Activated gamma-delta T cell treated with Interleukin-2 at 50 U/mL for 16 hours (primary cell): ENCODE data around the gene STAT6.
"Not testable (repeated sequence)": the region's sequence is repeated elsewhere in the genome, so short reads cannot be mapped to it uniquely, and the experiment has no call there.

Source experiments
- DNase-seq: peaks from one replicate; pipeline ENCODE4 v3.0.0-alpha.2; 2020

STAT6 gene

DNA sequence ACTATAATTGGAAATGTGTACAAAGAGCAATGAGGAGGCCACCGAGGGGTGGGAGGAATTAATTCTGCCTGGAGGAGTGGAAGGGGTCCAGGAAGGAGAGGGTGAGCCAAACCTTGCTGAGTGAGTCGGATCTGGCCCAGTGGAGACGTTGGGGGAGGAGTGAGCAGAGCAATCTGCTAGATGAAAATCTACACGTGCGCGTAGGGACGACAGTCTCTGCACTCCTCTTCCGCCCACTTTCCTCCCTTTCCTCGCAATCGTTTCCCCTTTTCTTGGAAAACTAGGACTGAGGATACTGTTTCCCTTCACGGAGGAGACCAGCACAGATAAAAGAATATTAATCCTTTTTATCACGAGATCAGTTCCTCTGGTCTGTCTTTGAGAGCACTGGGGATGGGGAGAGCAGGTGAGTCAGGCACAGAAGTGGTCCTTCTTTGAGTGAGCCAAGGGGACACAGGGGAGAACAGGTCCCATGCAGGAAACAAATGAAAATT lies 25.1 kb downstream of the STAT6 start:
- no peak for DNase-seq

DNA sequence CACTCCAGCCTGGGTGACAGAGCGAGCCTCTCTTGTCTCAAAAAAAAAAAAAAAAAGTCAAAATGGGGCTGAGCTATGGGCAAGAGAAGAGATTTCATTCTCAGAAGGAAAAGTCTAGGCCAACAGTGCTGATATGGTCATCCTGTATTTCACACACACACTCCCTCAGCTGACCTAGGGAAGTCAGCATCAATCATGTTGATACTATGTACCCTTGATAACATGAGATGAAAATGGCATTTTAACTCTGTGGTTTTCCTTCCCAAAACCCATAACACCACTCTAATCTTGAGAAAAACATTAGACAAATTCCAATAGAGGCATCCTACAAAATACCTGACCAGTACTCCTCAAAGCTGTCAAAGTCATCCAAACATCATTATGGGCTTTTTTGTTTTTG lies 30.3 kb downstream of the STAT6 start:
- no peak for DNase-seq

DNA sequence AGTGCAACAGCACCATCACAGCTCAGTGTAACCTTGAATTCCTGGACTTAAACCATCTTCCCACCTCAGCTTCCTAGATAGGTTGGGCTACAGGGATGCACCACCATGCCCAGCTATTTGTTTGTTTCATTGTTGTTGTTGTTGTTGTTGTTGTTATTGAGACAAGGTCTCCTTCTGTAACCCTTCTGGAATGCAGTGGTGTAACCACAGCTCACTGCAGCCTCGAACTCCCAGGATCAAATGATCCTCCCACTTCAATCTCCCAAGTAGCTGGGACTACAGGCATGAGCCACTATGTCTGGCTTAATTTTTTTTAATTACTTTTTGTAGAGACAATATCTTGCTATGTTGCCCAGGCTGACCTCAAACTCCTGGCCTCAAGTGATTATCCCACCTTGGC lies 31.3 kb downstream of the STAT6 start:
- DNase-seq = no peak

DNA sequence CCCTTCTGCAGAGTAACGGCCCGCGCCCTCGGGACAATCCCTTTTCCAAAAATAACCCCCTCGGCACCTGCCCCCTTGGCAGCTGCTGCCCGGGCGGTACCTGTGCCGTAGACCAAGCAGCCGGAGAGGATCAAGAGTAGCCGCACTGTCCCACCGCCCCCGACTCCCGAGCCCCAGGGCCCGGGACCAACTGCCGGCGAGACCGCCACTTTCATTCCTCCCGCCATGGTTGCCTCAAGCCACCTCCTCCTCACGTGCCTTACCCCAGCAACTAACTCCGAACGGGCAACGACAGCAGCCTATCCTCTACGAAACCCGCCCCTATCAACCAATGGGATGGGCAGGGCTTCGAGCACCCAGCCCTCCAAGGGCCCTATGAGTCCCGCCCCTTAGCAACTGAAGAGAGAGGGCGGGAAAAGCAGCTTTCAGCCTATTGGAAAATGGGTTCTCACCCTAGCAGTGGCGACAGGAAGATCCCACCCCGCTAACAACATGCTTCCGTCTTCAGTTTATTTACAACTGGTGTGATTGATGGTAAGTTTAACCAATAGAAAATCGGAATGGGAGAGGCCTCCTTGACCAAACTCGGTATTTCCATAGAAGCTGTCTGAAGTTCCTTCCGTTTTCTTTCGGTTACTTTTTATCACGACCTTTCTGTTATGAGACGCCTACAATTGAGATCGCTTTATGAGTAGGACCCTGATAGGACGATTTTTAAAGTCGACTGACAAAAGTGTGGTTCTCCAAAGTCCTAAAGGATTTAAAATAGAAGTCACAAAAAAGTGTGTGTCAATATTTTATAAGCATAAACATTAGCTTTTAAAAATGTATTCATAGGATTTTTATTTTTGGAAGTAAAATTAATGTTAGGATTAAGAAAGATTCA lies 32.4 kb downstream of the STAT6 start, which contains the start of gene NEMP1:
Gene NEMP1 (minus strand): TSS at position 273 of the 886 bp plus-strand sequence. CDS start 46 bp downstream, at position 227.
- DNase-seq = peak; percentile 95

GRCh38 chr12:57073566-57074450 lies 37.4 kb downstream of the STAT6 start:
- not testable (repeated sequence) for DNase-seq

GRCh38 chr12:57072661-57073060 lies 38.5 kb downstream of the STAT6 start:
- DNase-seq = no peak

DNA sequence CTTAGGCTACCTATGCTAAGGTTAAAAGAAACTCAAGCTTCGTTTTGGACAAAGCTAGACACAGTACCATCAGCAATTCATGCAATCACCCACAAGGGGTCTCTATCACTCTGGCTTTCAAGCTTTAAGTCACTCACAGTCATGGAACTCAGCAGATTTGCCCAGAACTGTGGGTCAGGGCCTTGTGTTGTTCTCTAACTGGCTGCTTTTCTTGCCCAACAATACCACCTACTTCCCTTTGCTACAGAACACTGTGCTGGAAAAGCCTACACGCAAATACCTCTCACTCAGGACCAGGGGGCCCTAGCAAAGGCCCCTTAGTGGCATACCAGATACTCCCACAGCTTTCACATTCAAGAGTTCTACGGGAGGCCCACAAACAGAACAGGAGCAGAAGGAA lies 41.6 kb downstream of the STAT6 start:
- DNase-seq = peak; percentile 57

GRCh38 chr12:57066245-57066644 lies 44.9 kb downstream of the STAT6 start:
- no peak for DNase-seq

DNA sequence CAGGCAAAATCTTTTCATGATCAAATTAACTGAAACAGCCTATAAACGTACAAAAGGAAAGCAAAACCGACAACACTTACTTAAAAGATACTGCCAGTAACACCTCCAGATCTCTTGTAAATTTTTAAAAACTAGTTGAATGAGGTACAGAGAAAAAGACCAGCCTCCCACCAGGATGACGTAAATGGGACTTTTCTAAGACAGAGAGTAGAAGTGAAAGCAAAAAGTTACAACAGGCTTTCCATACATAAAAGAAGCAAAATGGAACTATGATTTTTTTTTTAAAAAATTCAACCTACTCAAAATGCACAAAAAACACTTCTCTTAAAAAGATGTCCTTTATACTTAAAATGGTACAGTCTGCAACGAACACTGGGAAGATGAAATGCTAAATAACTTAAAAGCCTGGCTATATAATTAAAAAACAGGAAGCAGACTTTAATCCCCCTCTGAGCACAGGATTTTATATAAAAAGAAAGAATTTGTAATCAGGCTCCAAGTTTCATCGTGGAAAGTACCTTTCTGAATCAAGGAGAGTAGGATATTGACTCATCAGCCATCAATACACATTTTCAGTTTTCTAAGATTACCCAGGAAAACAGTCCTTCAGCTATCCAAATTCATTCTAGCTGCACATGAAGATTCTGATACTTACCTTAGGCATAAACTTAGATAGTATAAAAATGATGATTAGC lies 47.0 kb downstream of the STAT6 start:
- no peak for DNase-seq

DNA sequence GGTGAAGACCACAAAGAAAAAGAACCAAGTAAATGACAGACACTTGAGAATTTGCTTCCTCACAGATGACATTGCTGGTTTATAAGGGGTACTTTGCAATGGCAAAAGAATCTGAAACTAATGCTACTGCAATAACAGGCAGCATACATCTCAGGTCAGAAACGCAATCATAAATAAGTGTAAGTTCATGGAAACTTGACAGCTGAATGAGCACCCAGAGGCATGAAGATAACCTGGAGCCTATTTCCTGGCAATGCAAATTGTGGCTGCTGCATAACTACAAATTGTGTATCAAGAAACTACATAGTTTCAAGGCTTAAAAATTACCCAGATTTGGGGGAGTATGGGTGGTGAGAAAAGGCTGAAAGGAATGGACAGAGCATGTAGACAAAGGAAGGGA lies 52.7 kb downstream of the STAT6 start:
- no peak for DNase-seq

GRCh38 chr12:57057067-57057751 lies 54.0 kb downstream of the STAT6 start:
- DNase-seq = no peak

- DNase-seq = no peak
Observed at GRCh38 chr12:57055824-57056223, 55.3 kb downstream of the STAT6 start.

- DNase-seq = not testable (repeated sequence)
Observed at GRCh38 chr12:57053901-57054300, 57.3 kb downstream of the STAT6 start.

- DNase-seq = not testable (repeated sequence)
Observed at GRCh38 chr12:57053146-57053545, 58.0 kb downstream of the STAT6 start.

DNA sequence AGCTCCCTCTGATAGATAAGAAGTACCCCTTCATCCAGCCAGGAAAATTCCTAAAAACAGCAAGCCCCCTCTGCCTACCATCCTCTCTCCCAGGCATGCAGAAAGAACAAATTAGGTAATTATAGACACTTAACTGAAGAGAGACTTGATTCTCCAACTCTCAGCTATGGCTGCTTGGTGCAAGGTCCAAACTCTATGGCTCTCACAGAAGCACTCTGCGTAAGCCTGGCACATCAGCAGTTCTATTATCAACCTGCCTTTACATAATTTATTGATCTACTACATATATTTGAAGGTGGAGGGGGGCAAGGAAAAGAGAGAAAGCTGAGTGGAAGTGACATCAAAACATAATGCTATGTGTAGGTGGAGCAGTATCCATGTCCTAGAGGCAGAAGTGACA lies 60.2 kb downstream of the STAT6 start:
- DNase-seq = no peak

GRCh38 chr12:57049890-57050289 lies 61.3 kb downstream of the STAT6 start, which contains the start of gene MYO1A:
MYO1A (minus strand) TSS chr12:57050129; CDS start chr12:57048323, 1,806 bp downstream.
- DNase-seq = no peak

DNA sequence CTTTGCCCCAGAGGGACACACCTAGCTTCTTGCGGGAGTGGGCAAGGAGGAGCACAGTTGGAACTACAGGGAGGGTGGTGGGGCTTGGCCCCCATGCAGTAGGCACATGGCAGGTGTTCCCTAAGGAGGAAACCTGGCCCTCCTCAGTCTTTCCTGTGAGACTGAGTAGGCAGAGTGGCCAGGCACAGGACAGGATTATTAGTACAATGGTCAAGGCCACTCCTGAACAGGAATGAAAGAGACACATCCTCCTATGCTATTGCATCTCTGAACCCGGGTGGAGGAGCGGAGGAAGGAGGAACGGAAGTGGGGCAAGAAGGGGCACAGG lies 62.1 kb downstream of the STAT6 start:
- DNase-seq = no peak

DNA sequence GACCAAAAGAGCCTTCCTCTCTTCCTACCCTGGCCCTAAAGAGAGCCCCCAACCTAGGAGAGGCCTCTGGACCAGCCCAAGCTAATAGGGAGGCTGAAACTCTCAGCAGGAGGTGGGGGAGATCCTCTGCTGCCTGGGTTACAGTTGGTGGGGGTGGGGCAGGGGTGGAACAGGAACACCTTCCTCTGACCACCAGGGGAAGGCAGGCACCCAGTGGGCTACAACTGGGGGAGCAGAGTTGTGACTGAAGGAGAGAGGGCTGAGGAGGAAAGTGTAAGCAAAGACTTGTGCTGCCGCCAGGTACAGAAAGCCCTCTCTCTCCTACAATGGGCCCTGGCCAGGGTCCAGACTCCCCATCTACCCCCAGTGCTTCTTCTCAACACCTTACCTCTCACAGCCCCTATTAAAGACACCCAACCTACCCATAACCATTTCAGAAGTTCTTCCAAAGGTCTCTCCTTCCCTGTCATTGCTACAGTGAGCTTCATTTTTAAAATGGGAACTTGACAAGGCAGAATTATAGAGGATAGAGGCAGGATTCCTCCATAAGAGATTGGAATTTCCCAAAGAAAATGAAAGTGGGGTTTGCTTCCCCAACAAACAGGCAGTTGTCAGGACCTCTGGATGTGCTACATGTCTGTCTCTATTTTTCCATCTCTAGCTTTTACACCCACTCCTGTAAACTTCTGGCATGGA lies 62.6 kb downstream of the STAT6 start:
- no peak for DNase-seq

DNA sequence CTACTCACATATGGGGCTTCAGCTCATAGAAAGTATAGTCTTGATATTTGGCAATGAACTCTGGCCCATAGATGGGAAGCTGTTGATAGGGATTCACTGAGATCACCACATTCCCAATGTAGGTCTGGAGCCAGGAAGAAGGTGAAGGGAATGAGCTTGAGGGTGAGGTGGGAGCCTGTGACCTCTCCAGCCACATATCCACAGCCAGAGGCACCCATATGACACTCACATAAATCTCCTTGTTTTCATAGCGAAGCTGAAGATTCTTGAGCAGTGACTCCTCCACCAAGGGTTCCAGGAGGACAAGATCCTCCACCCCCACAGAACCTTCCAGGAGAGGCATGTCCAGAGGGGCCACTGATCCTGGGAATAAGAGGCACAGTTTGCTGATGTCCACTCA lies 63.2 kb downstream of the STAT6 start:
- no peak for DNase-seq

DNA sequence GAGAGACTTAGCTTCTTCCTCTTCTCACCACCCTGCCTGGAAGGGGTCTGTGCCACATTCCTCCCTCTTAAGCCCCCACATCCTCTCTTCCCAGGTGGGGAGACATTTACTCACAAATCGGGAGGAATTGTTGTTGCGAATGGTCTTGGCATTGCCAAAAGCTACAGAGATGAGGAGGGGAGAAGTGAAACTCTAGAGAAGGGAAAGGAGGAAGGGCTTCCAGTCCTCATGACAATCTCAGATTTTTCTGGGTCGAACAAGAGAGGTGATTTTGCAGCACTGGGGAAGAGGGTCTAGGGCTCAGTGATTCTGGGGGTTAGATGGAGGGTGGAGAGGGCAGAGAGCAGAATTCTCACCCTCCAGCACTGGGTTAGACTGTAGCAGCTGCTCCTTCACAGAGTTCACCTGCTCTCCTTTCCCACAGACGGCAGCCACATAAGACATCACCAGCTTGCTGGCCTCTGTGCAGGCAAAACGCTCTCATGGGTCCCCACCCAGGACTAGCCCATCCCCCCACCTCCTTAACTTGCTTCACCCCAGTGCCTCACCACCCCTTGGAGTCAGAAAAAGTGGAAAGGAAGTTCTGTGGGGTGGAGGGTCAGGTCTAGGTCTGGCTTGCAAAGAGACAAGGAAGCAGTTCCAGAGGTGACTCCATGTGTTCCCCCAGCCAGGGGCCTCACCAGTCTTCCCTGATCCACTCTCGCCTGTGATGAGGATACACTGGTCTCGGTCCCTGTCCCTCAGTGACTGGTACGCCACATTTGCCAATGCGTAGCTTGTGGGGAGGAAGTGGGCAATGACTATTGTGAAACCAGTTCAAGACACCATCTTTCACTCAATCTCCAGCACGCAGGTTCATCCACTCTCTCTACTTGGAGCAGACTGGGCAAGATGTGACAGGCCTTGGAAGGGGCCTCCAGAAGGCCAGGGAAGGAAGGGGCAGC lies 63.9 kb downstream of the STAT6 start:
- DNase-seq = no peak
